ENCODE data around the gene GLRX5.

GLRX5 gene

GRCh38 chr14:95538801-95539509 is 4.1 kb downstream of the GLRX5 start:
- no peak for TF ChIP-seq CTCF (IDR thresholded peaks at IDR 0.05; ENCODE audit: low read depth, low read length)
- no peak for DNase-seq (ENCODE audit: extremely low read depth, low read depth)

- no peak for DNase-seq (ENCODE audit: extremely low read depth, low read depth)
- TF ChIP-seq CTCF (IDR thresholded peaks at IDR 0.05; ENCODE audit: low read depth, low read length) = no peak
These were observed 5.5 kb downstream of the GLRX5 start for GRCh38 chr14:95540236-95540855.

GRCh38 chr14:95541346-95541745 is 6.5 kb downstream of the GLRX5 start:
- no peak for TF ChIP-seq CTCF (IDR thresholded peaks at IDR 0.05; ENCODE audit: low read depth, low read length)

GRCh38 chr14:95541932-95542930 is 7.4 kb downstream of the GLRX5 start:
- TF ChIP-seq CTCF (IDR thresholded peaks at IDR 0.05; ENCODE audit: low read depth, low read length) = no peak

More at GRCh38 chr14:95541346-95541745, 6.5 kb downstream of the GLRX5 start:
- DNase-seq (ENCODE audit: extremely low read depth, low read depth) = no peak

GRCh38 chr14:95543021-95543420 is 8.2 kb downstream of the GLRX5 start:
- no peak for DNase-seq (ENCODE audit: extremely low read depth, low read depth)
- no peak for TF ChIP-seq CTCF (IDR thresholded peaks at IDR 0.05; ENCODE audit: low read depth, low read length)

More at GRCh38 chr14:95541932-95542930, 7.4 kb downstream of the GLRX5 start:
- DNase-seq (ENCODE audit: extremely low read depth, low read depth) = no peak

GRCh38 chr14:95544588-95544987 is 9.7 kb downstream of the GLRX5 start:
- DNase-seq (ENCODE audit: extremely low read depth, low read depth) = no peak
- TF ChIP-seq CTCF (IDR thresholded peaks at IDR 0.05; ENCODE audit: low read depth, low read length) = no peak
